Measurements from ENCODE around the gene CHRNB4. TPM values are rescaled to one million over a fixed set of nuclear protein-coding genes. Genes with fewer than 3 reads are reported as not detected.

Gene CHRNB4
- total RNA-seq, 5 donors from 2014 or later (not counting 1 experiment from before 2014, with no cell fraction given), result not detected

GRCh38 chr15:78605680-78606079 is 35.3 kb downstream of the CHRNB4 start:
- Mint-ChIP-seq H3K4me1 (no peaks in the 10 kb centered on the region), H3K9me3 (peaks cover 0 to 3% (median 0%) of the 10 kb centered on the region in 3 donors), H3K27me3 (peaks cover 12 to 52% of the 10 kb centered on the region in 2 donors), H3K36me3 (no peaks in the 10 kb centered on the region), H3K4me3 (no peak overlapping the region), H3K27ac (no peak overlapping the region)
- 85% methylated on average over 2 of the region's 4 CpGs for WGBS (ENCODE audit: insufficient coverage)
- no peak overlapping the region for H3K4me3 ChIP-seq (ENCODE audit: control insufficient read depth in 1 of 2, extremely low read depth in 1 of 2, low read length in 1 of 2)
- DNase-seq, result no peak
- CTCF ChIA-PET, result no interaction called here
- POLR2A ChIA-PET, result no interaction called here
- no peak for ATAC-seq (replicated peaks in 1 of 4)
- no peaks in the 10 kb centered on the region for H3K4me1 ChIP-seq (ENCODE audit: control insufficient read depth in 1 of 2, extremely low read depth in 1 of 2, insufficient read depth in 2 of 2, low read length in 2 of 2)
- no peaks in the 10 kb centered on the region for H3K36me3 ChIP-seq (ENCODE audit: control insufficient read depth in 2 of 2, extremely low read depth in 1 of 2, insufficient read depth in 1 of 2, low read length in 1 of 2)
- peaks cover 0 to 19% of the 10 kb centered on the region in 2 experiments for H3K27me3 ChIP-seq (replicated peaks in 1 of 2; ENCODE audit: control insufficient read depth in 2 of 2, extremely low read depth in 1 of 2, insufficient read depth in 2 of 2, low read length in 1 of 2)
- H3K27ac ChIP-seq (ENCODE audit: low read length), result no peak overlapping the region
- H3K9me3 ChIP-seq, result no peaks in the 10 kb centered on the region

GRCh38 chr15:78605201-78605600 is 35.8 kb downstream of the CHRNB4 start:
- no peaks in the 10 kb centered on the region for H3K4me1 Mint-ChIP-seq
- Histone ChIP-seq H3K9me3 (no peaks in the 10 kb centered on the region), H3K27me3 (replicated peaks in 1 of 2; ENCODE audit: control insufficient read depth in 2 of 2, extremely low read depth in 1 of 2, insufficient read depth in 2 of 2, low read length in 1 of 2) (peaks cover 0 to 19% of the 10 kb centered on the region in 2 experiments), H3K27ac (ENCODE audit: low read length) (no peak overlapping the region), H3K4me3 (ENCODE audit: control insufficient read depth in 1 of 2, extremely low read depth in 1 of 2, low read length in 1 of 2) (no peak overlapping the region), H3K36me3 (ENCODE audit: control insufficient read depth in 2 of 2, extremely low read depth in 1 of 2, insufficient read depth in 1 of 2, low read length in 1 of 2) (no peaks in the 10 kb centered on the region), H3K4me1 (ENCODE audit: control insufficient read depth in 1 of 2, extremely low read depth in 1 of 2, insufficient read depth in 2 of 2, low read length in 2 of 2) (no peaks in the 10 kb centered on the region)
- no peak overlapping the region for H3K27ac Mint-ChIP-seq
- no peak for ATAC-seq (replicated peaks in 1 of 4)
- H3K4me3 Mint-ChIP-seq, result no peak overlapping the region
- peaks cover 12 to 52% of the 10 kb centered on the region in 2 donors for H3K27me3 Mint-ChIP-seq
- DNase-seq, result no peak
- H3K9me3 Mint-ChIP-seq, result peaks cover 0 to 3% (median 0%) of the 10 kb centered on the region in 3 donors
- WGBS (ENCODE audit: insufficient coverage), result 84% methylated on average over 5 of the region's 5 CpGs
- ChIA-PET CTCF (interaction anchor here in 1 of 2 donors (0.6 kb wide), 1 partner anchor 403 kb away, joined by 4 read pairs; no protein-coding TSS in a partner anchor), POLR2A (no interaction called here)
- H3K36me3 Mint-ChIP-seq, result no peaks in the 10 kb centered on the region

GRCh38 chr15:78604420-78604819 is 36.6 kb downstream of the CHRNB4 start:
- no peak overlapping the region for H3K4me3 ChIP-seq (ENCODE audit: control insufficient read depth in 1 of 2, extremely low read depth in 1 of 2, low read length in 1 of 2)
- no peaks in the 10 kb centered on the region for H3K36me3 ChIP-seq (ENCODE audit: control insufficient read depth in 2 of 2, extremely low read depth in 1 of 2, insufficient read depth in 1 of 2, low read length in 1 of 2)
- no peaks in the 10 kb centered on the region for H3K4me1 ChIP-seq (ENCODE audit: control insufficient read depth in 1 of 2, extremely low read depth in 1 of 2, insufficient read depth in 2 of 2, low read length in 2 of 2)
- Mint-ChIP-seq H3K4me1 (no peaks in the 10 kb centered on the region), H3K9me3 (peaks cover 0 to 3% (median 0%) of the 10 kb centered on the region in 3 donors), H3K27me3 (peaks cover 12 to 50% of the 10 kb centered on the region in 2 donors), H3K4me3 (no peak overlapping the region), H3K27ac (no peak overlapping the region), H3K36me3 (no peaks in the 10 kb centered on the region)
- H3K9me3 ChIP-seq, result no peaks in the 10 kb centered on the region
- no CpG with 5 or more reads among the region's 2 CpGs for WGBS (ENCODE audit: insufficient coverage)
- peaks cover 0 to 22% of the 10 kb centered on the region in 2 experiments for H3K27me3 ChIP-seq (replicated peaks in 1 of 2; ENCODE audit: control insufficient read depth in 2 of 2, extremely low read depth in 1 of 2, insufficient read depth in 2 of 2, low read length in 1 of 2)
- no peak for ATAC-seq (replicated peaks in 1 of 4)
- DNase-seq, result no peak
- ChIA-PET POLR2A (no interaction called here), CTCF (no interaction called here)
- no peak overlapping the region for H3K27ac ChIP-seq (ENCODE audit: low read length)

GRCh38 chr15:78603467-78603866 is 37.5 kb downstream of the CHRNB4 start:
- Histone ChIP-seq H3K36me3 (ENCODE audit: control insufficient read depth in 2 of 2, extremely low read depth in 1 of 2, insufficient read depth in 1 of 2, low read length in 1 of 2) (no peaks in the 10 kb centered on the region), H3K27me3 (replicated peaks in 1 of 2; ENCODE audit: control insufficient read depth in 2 of 2, extremely low read depth in 1 of 2, insufficient read depth in 2 of 2, low read length in 1 of 2) (peaks cover 0 to 24% of the 10 kb centered on the region in 2 experiments), H3K4me3 (ENCODE audit: control insufficient read depth in 1 of 2, extremely low read depth in 1 of 2, low read length in 1 of 2) (no peak overlapping the region), H3K4me1 (ENCODE audit: control insufficient read depth in 1 of 2, extremely low read depth in 1 of 2, insufficient read depth in 2 of 2, low read length in 2 of 2) (no peaks in the 10 kb centered on the region), H3K27ac (ENCODE audit: low read length) (no peak overlapping the region), H3K9me3 (no peaks in the 10 kb centered on the region)
- Mint-ChIP-seq H3K36me3 (no peaks in the 10 kb centered on the region), H3K27ac (no peak overlapping the region), H3K4me3 (no peak overlapping the region), H3K27me3 (peaks cover 12 to 46% of the 10 kb centered on the region in 2 donors), H3K9me3 (no peaks in the 10 kb centered on the region), H3K4me1 (no peaks in the 10 kb centered on the region)
- ChIA-PET CTCF (no interaction called here), POLR2A (no interaction called here)
- no peak for ATAC-seq (replicated peaks in 1 of 4)
- DNase-seq, result no peak
- 100% methylated on average over 1 of the region's 3 CpGs for WGBS (ENCODE audit: insufficient coverage)

GRCh38 chr15:78599189-78599588 is 41.8 kb downstream of the CHRNB4 start:
- Histone ChIP-seq H3K27ac (ENCODE audit: low read length) (no peak overlapping the region), H3K27me3 (replicated peaks in 1 of 2; ENCODE audit: control insufficient read depth in 2 of 2, extremely low read depth in 1 of 2, insufficient read depth in 2 of 2, low read length in 1 of 2) (peaks cover 0 to 14% of the 10 kb centered on the region in 2 experiments), H3K4me3 (ENCODE audit: control insufficient read depth in 1 of 2, extremely low read depth in 1 of 2, low read length in 1 of 2) (no peak overlapping the region), H3K4me1 (ENCODE audit: control insufficient read depth in 1 of 2, extremely low read depth in 1 of 2, insufficient read depth in 2 of 2, low read length in 2 of 2) (no peaks in the 10 kb centered on the region), H3K9me3 (no peaks in the 10 kb centered on the region), H3K36me3 (ENCODE audit: control insufficient read depth in 2 of 2, extremely low read depth in 1 of 2, insufficient read depth in 1 of 2, low read length in 1 of 2) (no peaks in the 10 kb centered on the region)
- Mint-ChIP-seq H3K9me3 (no peaks in the 10 kb centered on the region), H3K36me3 (no peaks in the 10 kb centered on the region), H3K4me3 (no peak overlapping the region), H3K4me1 (peaks cover 0 to 1% (median 0%) of the 10 kb centered on the region in 3 donors), H3K27me3 (peaks cover 12 to 17% of the 10 kb centered on the region in 2 donors), H3K27ac (no peak overlapping the region)
- ATAC-seq (replicated peaks in 1 of 4) (no peak), DNase-seq (no peak)
- POLR2A ChIA-PET, result no interaction called here
- CTCF ChIA-PET, result no interaction called here

- Mint-ChIP-seq H3K27ac (no peak overlapping the region), H3K4me3 (no peak overlapping the region), H3K9me3 (no peaks in the 10 kb centered on the region), H3K27me3 (peaks cover 6 to 9% of the 10 kb centered on the region in 2 donors), H3K4me1 (peaks cover 0 to 1% (median 0%) of the 10 kb centered on the region in 3 donors), H3K36me3 (no peaks in the 10 kb centered on the region)
- Histone ChIP-seq H3K27me3 (replicated peaks in 1 of 2; ENCODE audit: control insufficient read depth in 2 of 2, extremely low read depth in 1 of 2, insufficient read depth in 2 of 2, low read length in 1 of 2) (peaks cover 0 to 12% of the 10 kb centered on the region in 2 experiments), H3K27ac (ENCODE audit: low read length) (no peak overlapping the region), H3K36me3 (ENCODE audit: control insufficient read depth in 2 of 2, extremely low read depth in 1 of 2, insufficient read depth in 1 of 2, low read length in 1 of 2) (no peaks in the 10 kb centered on the region), H3K4me1 (ENCODE audit: control insufficient read depth in 1 of 2, extremely low read depth in 1 of 2, insufficient read depth in 2 of 2, low read length in 2 of 2) (no peaks in the 10 kb centered on the region), H3K9me3 (no peaks in the 10 kb centered on the region), H3K4me3 (ENCODE audit: control insufficient read depth in 1 of 2, extremely low read depth in 1 of 2, low read length in 1 of 2) (no peak overlapping the region)
- DNase-seq (no peak), ATAC-seq (replicated peaks in 1 of 4) (no peak)
- ChIA-PET CTCF (interaction anchor here in 1 of 2 donors (0.7 kb wide), 1 partner anchor 136 kb away, joined by 3 read pairs; no protein-coding TSS in a partner anchor), POLR2A (no interaction called here)
- WGBS (ENCODE audit: insufficient coverage), result 100% methylated on average over 1 of the region's 3 CpGs
Measured at GRCh38 chr15:78598348-78598747, 42.7 kb downstream of the CHRNB4 start.

GRCh38 chr15:78597583-78597982 is 43.4 kb downstream of the CHRNB4 start:
- H3K9me3 Mint-ChIP-seq, result no peaks in the 10 kb centered on the region
- peaks cover under 1 to 4% of the 10 kb centered on the region in 2 donors for H3K27me3 Mint-ChIP-seq
- DNase-seq (no peak), ATAC-seq (replicated peaks in 1 of 4) (no peak)
- no peaks in the 10 kb centered on the region for H3K36me3 Mint-ChIP-seq
- CTCF ChIA-PET, result interaction anchor here in 1 of 2 donors (0.8 kb wide), 1 partner anchor 1968 kb away, joined by 3 read pairs; no protein-coding TSS in a partner anchor
- H3K4me3 Mint-ChIP-seq, result no peak overlapping the region
- no peak overlapping the region for H3K27ac ChIP-seq (ENCODE audit: low read length)
- H3K4me1 Mint-ChIP-seq, result peaks cover 0 to 1% (median 0%) of the 10 kb centered on the region in 3 donors
- H3K36me3 ChIP-seq (ENCODE audit: control insufficient read depth in 2 of 2, extremely low read depth in 1 of 2, insufficient read depth in 1 of 2, low read length in 1 of 2), result no peaks in the 10 kb centered on the region
- no peak overlapping the region for H3K4me3 ChIP-seq (ENCODE audit: control insufficient read depth in 1 of 2, extremely low read depth in 1 of 2, low read length in 1 of 2)
- peaks cover 0 to 8% of the 10 kb centered on the region in 2 experiments for H3K27me3 ChIP-seq (replicated peaks in 1 of 2; ENCODE audit: control insufficient read depth in 2 of 2, extremely low read depth in 1 of 2, insufficient read depth in 2 of 2, low read length in 1 of 2)
- POLR2A ChIA-PET, result no interaction called here
- no peaks in the 10 kb centered on the region for H3K4me1 ChIP-seq (ENCODE audit: control insufficient read depth in 1 of 2, extremely low read depth in 1 of 2, insufficient read depth in 2 of 2, low read length in 2 of 2)
- WGBS (ENCODE audit: insufficient coverage), result no CpG with 5 or more reads among the region's 1 CpG
- H3K27ac Mint-ChIP-seq, result no peak overlapping the region
- H3K9me3 ChIP-seq, result no peaks in the 10 kb centered on the region
